NCI-H345 (cell line): Measurements from ENCODE around the gene FGF21.
"Not testable (repeated sequence)": the region's sequence is repeated elsewhere in the genome, so short reads cannot be mapped to it uniquely, and the experiment has no call there.

Experiments used
- DNase-seq: peaks from one replicate; lab custom pipeline; 2025; lab: John Stamatoyannopoulos, UW

The FGF21 gene

DNA sequence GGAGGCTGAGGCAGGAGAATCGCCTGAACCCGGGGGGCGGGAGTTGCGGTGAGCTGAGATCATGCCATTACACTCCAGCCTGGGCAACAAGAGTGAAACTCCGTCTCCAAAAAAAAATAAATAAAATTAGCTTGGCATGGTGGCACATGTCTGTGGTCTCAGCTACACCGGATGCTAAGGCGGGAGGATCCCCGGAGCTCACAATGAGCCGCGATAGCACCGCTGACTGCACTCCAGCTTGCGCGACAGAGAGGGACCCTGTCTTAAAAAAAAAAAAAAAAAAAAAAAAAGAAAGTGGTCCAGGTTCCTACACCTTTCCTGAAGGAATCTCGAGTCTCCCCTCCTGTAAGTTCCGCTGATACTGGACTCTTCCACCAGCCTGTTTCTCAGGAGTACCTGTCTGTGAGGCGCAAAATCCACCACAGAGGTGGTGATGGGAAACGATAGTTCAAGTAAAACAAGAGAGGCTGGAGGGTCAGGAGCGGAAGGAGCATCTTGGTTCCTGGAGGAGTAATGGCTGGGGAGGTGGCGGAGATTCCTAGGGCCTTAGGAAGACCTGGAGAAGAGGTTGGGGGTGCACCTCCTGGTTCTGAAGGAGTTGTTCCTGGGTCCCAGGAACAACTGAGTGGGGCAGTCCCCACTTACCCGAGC is 3.4 kb upstream of the FGF21 start:
- DNase-seq = no peak

DNA sequence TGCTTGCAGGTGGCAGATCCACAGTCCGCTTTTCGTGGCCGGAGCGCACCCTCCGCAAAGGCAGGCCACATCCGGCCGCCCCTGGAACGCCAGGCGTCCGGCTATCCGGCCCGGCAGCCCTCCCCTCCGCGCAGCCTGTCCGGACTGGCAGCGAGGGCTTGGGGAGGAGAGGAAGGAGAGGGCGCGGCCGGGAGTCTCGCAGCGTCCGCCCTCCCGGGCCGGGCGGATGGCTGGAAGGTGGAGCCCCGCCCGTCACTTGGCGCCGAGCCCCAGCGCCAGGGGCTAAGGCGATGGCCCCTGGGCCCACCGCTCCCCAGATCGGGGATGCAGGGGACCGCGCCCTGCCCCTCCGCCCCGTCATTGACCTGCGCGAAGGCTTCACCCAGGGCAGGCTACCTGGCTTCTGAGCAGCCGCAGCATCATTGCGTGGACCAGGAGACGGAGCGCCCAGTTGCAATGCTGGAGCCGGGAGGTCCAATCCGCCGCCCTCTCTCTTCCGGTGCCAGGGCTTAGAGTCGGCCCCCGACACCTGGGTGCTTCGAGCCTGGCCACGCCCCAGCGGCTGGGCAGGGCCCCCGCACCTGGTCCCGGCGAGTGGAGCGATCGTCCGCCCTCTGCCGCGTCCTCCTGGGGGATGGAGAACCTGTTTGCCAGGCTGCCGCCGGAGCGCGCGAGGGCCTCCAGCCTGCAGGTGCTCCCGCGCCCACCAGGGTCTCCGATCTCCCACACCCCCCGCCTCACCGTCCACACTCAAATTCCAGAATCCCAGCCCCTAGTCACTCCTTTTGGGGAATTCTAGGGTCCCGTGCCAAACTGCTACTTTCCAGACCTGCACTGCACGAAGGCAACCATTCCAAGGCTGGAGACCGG is 2.6 kb upstream of the FGF21 start, which contains the start of gene FUT1:
Gene FUT1, minus strand, starts transcription at position 146 of the 870 bp plus-strand sequence. CDS start 1,360 bp downstream, outside the sequence.
- peak; percentile 89 for DNase-seq

DNA sequence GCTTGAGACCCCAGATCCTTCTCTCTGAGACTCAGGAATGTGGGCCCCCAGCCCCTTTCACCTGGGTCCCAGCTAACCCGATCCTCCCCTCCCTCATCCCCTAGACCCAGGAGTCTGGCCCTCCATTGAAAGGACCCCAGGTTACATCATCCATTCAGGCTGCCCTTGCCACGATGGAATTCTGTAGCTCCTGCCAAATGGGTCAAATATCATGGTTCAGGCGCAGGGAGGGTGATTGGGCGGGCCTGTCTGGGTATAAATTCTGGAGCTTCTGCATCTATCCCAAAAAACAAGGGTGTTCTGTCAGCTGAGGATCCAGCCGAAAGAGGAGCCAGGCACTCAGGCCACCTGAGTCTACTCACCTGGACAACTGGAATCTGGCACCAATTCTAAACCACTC is 463 bp downstream of the FGF21 start:
- DNase-seq = no peak

DNA sequence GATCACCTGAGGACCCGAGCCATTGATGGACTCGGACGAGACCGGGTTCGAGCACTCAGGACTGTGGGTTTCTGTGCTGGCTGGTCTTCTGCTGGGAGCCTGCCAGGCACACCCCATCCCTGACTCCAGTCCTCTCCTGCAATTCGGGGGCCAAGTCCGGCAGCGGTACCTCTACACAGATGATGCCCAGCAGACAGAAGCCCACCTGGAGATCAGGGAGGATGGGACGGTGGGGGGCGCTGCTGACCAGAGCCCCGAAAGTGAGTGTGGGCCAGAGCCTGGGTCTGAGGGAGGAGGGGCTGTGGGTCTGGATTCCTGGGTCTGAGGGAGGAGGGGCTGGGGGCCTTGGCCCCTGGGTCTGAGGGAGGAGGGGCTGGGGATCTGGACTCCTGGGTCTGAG is 888 bp downstream of the FGF21 start:
- DNase-seq = no peak

DNA sequence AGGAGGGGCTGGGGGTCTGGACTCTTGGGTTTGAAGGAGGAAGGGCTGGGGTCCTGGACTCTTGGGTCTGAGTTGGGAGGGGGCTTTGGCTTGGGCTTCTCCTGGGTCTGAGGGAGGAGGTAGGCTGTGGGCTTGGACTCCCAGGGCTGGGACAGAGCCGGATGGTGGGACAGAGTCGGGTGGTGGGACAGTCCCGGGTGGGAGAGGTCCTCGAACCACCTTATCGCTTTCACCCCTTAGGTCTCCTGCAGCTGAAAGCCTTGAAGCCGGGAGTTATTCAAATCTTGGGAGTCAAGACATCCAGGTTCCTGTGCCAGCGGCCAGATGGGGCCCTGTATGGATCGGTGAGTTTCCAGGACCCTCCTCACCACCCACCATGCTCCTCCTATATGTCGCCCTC is 1.4 kb downstream of the FGF21 start:
- DNase-seq = no peak

DNA sequence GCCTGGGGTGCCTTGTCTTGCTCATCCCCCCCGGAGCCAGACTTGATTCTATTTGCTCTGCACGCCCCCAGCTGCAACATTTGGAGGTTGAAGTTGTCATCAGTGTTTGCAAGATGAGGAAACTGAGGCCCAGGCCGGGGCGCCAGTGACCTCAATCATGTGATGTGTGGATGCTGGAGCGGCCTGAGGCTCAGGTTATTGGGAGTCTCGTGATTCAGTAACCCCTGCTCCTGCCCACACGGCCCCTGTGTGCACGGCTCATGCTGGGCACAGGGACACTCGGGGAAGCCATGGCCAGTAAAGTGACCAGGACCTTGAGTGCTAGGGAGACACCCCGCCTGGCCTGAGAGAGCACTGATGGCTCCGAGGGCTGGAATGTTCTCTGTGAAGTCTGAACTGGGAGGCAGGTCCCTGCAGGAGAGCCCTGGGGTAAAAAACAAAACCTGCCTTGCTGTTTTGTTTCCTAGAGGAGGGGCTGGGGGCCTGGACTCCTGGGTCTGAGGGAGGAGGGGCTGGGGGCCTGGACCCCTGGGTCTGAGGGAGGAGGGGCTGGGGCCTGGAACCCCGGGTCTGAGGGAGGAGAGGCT is 1.9 kb downstream of the FGF21 start:
- no peak for DNase-seq

DNA sequence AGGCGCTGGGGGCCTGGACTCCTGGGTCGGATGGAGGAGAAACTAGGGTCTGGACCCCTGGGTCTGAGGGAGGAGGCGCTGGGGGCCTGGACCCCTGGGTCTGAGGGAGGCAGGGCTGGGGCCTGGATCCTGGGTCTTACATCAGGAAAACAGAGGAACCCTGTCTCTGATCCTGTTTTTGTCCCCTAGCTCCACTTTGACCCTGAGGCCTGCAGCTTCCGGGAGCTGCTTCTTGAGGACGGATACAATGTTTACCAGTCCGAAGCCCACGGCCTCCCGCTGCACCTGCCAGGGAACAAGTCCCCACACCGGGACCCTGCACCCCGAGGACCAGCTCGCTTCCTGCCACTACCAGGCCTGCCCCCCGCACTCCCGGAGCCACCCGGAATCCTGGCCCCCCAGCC is 2.4 kb downstream of the FGF21 start:
- no peak for DNase-seq

DNA sequence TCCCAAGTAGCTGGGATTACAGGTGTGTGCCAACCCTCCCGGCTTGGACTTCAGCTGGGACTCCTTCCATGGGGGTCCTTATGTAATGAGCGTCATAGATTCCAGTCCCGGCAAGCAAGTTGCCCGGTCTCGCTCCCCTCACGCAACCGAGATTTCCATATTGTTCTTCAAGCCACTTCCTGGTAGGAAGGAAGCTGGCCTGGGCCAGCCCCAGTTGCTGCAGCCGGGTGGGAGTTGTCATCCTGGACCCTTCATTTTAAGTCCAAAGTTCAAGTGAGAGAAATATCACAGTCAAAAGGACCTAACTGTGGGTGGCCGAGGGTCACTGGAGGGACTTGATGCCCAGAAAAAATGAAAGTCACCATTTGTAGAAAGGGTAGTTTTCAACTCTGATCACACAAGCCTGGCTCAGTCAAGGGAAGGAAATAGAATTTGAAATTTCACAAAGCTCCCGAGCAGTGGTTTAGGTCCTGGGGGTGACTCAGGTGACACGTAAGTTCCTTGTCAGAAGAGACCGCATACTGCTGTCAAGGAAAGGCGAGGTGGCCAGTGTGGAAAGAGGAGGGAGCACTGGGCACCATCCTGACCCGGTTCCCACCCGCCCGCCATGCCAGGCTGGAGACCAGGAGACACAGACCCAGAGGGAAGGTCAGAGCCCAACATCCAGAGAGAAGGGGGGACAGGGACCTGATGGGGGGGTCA is 5.3 kb downstream of the FGF21 start:
- no peak for DNase-seq

DNA sequence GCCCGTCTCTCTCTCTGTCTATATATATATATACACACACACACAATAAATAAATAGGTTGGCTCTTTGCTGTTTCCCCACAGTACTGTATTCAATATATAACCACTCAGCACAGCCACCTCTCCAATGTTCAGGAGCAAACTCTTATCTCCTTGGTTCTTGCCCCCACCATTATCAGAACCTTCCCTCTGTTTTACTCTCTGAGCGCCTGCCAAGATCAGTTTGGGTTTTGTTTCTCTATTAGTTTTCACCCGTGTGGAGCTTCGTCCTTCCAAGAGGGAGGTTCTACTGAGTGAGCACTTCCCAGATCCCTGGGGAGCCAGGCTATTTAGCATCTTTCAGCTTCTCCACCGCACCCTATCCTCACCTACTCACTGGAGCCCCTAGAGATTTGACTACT is 10.5 kb downstream of the FGF21 start:
- not testable (repeated sequence) for DNase-seq

DNA sequence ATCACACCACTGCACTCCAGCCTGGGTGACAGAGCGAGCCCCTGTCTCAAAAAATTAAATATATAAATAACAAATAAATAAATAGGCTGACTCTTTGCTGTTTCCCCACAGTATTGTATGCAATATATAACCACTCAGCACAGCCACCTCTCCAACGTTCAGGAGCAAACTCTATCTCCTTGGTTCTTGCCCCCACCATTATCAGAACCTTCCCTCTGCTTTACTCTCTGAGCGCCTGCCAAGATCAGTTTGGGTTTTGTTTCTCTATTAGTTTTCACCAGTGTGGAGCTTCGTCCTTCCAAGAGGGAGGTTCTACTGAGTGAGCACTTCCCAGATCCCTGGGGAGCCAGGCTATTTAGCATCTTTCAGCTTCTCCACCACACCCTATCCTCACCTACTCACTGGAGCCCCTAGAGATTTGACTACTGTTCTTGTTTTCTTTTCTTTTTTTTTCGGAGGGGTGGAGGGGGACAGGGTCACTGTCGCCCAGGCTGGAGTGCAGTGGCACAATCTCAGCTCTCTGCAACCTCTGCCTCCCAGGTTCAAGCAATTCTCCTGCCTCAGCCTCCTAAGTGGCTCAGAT is 12.9 kb downstream of the FGF21 start:
- DNase-seq = not testable (repeated sequence)

DNA sequence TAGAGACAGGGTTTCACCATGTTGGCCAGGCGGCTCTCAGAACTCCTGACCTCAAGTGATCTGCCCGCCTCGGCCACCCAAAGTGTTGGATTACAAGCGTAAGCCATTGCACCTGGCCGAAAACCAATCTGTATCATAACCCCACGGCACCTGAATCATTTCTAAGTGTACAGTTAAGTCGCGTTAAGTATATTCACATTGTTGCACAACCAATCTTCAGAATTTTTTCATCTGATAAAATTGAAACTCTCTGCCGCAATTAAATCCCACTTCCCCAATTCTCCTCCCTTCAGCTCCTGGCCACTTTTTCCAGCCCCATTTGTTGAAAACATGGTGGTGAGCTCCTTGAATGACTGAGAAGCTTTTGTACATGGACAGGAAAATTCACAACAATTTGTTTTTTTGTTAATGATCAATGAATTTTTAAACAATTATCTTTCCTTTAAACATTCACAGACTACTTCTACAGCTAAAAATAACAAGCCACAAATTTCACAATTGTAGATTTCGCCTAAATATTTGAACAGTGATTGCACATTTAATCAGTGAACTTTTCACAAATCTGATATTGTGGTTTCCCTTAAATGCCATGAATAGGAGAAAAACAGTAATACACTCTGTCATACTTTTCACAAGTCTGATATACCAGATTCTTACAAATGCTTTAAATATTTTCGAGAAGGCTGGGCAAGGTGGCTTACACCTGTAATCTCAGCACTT is 13.8 kb downstream of the FGF21 start:
- DNase-seq = no peak

DNA sequence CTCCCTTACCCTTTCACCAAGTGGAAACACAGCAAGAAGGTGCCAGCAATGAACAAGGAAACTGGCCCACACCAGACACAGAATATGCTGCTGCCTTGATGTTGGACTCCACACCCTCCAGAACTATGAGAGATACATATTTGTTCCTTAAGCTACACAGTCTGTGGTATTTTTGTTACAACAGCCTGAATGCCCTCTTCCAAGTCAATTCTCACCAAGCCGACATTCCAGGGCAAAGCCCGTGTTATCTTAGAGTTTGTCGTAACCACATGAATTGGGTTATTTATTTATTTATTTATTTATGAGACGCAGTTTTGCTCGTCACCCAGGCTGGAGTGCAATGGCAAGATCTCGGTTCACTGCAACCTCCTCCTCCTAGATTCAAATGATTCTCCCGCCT is 14.9 kb downstream of the FGF21 start:
- DNase-seq = no peak

DNA sequence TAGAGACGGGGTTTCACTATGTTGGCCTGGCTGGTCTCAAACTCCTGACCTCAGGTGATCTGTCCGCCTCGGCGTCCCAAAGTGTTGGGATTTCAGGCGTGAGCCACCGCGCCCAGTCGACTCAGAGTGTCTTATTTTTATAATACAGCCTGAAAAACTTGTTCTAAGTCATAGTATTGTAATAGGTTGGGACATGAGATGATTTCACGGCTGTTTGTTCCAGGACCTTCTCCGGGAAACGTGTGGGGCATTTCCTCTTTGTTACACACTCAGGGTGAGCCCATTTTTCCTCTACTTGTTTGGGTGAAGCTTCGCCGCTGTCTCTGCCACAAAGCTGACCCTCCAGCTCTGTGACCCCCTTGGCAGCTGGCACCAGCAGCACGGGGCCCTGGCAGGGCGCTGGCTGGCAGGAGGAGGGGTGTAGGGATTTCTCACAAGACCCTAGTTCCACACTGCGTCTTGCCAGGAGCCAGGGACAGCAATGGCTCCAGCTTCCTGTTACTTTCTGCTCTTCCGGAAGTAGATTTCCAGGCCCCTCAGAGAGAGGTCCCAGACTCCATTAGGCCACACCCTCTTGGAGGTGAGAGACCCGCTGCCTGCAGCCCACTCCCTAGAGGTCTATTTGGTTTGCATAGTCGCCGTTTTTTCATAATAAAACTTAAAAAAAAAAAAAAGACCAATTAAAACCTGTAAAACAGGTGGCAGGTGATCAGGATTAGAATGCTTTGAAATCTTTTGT is 15.6 kb downstream of the FGF21 start:
- DNase-seq = no peak

DNA sequence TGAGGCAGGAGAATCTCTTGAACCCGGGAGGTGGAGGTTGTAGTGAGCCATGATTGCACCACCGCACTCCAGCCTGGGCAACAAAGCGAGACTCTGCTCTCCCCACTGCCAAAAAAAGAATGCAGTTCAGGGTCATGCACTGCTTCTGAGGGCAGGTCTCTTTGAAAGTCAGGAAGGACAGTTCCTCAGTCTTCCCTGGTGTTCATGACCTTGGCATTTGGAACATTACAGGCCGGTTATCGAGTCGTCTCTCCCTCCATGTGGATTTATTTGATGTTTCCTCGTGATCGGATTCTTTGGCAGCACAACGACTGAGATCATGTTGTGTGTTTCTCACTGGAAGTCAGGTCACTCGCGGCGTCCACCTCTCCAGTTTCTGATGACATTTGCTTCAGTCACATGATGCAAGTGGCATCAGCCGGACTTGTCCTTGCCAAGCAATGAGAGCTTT is 17.2 kb downstream of the FGF21 start:
- DNase-seq = no peak

DNA sequence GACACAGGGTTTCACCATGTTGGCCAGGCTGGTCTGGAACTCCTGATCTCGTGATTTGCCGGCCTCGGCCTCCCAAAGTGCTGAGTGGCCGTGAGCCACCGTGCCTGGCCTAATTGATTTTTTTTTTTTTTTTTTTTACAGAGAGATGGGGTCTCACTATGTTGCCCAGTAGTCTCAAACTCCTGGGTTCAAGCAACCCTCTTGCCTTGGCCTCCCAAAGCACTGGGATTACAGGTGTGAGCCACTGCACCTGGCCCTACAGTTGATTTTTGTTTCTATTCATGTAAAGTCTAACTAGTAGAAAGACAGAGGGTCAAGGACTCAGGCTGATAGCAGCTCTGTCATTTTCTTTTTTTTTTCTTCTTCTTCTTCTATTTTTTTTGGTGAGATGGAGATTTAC is 21.8 kb downstream of the FGF21 start:
- no peak for DNase-seq

DNA sequence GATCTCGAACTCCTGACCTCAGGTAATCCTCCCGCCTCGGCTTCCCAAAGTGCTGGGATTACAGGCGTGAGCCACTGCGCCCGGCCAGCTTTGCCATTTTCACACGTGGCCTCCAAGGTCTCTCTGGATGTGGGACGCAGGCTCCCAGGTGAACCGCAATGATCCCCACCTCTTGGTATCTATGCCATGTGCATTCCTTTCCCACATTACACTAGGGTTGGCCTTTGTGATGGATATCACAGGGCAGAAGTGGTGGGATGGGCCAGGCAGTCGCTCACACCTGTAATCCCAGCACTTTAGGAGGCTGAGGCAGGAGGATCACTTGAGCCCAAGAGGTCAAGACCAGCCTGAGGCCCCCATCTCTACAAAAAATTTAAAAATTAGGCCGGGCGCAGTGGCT is 22.4 kb downstream of the FGF21 start:
- DNase-seq = no peak

DNA sequence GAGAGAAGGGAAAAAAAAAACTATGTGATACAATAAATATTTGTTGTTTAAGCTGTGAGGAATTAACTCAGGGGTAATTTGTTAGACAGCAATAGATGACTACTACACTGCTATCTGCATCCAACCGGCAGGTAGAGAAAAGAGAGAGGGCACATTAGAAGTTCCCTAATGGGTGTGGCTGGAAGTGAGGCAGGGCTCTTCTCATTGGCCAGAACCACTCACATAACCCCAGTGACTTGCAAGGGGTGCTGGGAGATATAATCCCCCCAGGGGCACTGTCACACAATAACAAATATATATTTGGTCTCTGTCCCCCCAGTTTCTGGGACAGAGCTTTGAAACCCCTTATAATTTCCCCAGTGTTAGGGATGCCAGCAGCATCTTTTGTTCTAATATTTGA is 24.3 kb downstream of the FGF21 start:
- DNase-seq = no peak

DNA sequence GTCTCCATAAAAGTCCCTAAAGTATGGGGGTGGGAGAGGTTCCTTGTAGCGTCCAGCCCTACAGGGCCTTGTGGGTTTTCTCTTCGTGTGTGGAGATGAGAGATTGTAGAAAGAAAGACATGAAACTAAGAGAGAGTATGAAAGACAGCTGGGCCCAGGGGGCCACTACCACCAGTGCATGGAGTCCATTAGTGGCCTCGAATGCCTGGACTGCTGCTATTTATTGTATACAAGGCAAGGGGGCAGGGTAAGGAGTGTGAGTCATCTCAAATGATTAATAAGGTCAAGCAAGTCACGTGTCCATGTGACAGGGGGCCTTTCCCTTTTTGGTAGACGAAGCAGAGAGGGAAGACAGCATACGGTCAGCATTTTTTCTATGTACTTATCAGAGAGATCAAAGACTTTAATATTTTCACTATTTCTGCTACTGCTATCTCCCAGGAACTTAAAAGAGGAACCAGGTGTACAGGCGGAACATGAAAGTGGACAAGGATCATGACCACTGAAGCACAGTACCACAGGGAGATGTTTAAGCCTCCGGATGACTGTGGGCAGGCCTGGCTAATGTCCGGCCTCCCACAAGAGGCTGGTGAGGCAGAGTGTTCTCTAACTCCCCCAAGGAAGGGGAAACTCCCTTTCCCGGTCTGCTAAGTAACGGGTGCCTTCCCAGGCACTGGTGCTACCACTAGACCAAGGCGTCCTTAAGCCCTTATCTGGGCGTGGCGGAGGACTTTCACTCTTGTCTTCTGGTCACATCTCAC is 25.5 kb downstream of the FGF21 start:
- DNase-seq = no peak

DNA sequence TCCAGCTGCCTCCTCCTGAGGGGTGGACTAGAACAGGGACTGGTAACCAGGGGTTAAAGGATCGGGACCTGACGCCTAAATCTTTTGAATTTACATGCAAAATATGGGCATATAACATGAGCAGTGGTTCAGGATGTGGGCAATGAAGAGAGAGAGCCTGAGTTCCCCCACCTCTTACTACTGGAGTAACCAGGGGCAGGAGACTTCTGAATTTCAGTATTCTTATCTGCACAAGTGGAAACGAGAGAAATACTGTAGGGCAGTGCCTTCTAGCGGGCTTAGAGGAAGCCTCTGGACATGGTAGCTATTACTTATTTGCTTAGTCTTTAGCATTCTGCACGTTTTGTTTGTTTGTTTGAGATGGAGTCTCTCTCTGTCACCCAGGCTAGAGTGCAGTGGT is 29.2 kb downstream of the FGF21 start:
- no peak for DNase-seq

DNA sequence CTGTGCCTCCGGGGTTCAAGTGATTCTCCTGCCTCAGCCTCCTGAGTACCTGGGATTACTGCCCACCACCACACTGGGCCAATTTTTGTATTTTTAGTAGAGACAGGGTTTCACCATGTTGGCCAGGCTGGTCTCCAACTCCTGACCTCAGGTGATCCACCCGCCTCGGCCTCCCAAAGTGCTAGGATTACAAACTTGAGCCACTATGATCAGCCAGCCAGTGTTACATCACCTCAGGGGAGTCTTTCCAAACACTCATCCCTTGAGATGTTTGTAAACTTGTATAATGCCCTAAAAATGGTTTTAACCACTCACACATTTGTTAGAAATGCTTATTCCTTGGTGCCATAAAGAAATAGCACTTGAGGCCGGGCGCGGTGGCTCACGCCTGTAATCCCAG is 31.1 kb downstream of the FGF21 start:
- DNase-seq = not testable (repeated sequence)
